Testis (tissue), 2 donors: Measurements from ENCODE around the gene CTSD.

ENCODE experiments used
- POLR2A ChIP-seq: fragments of 450-650 bp; IDR thresholded peaks from one replicate; pipeline ENCODE4 v1.6.1; 2017; ENCODE audit warnings: antibody characterized with exemption, mild to moderate bottlenecking, moderate library complexity
- TF ChIP-seq, protein P1 (sequence below), 3 experiments: fragments of 450-650 bp in 2 of 3; fragments of 200-600 bp in 1 of 3; sonication (generic) in 1 of 3; IDR thresholded peaks; one replicate each; pipeline ENCODE4 v1.5.1; 2016 to 2019; ENCODE audit warnings: antibody characterized with exemption in 3 of 3, mild to moderate bottlenecking in 2 of 3, moderate library complexity in 1 of 3

- TF ChIP-seq, protein P1, sequence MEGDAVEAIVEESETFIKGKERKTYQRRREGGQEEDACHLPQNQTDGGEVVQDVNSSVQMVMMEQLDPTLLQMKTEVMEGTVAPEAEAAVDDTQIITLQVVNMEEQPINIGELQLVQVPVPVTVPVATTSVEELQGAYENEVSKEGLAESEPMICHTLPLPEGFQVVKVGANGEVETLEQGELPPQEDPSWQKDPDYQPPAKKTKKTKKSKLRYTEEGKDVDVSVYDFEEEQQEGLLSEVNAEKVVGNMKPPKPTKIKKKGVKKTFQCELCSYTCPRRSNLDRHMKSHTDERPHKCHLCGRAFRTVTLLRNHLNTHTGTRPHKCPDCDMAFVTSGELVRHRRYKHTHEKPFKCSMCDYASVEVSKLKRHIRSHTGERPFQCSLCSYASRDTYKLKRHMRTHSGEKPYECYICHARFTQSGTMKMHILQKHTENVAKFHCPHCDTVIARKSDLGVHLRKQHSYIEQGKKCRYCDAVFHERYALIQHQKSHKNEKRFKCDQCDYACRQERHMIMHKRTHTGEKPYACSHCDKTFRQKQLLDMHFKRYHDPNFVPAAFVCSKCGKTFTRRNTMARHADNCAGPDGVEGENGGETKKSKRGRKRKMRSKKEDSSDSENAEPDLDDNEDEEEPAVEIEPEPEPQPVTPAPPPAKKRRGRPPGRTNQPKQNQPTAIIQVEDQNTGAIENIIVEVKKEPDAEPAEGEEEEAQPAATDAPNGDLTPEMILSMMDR (IDR thresholded peaks at IDR 0.05): no peak
- TF ChIP-seq POLR2A: no peak
These were observed 26.5 kb downstream of the CTSD start for GRCh38 chr11:1737080-1737757.
